GM18499 (cell line): Measurements from ENCODE around the gene RFTN1.
"Not testable (repeated sequence)": the region's sequence is repeated elsewhere in the genome, so short reads cannot be mapped to it uniquely, and the experiment has no call there.

ENCODE experiments used
- ATAC-seq: cut with Tn5 transposase; IDR thresholded peaks from one replicate; pipeline ENCODE4 v1.9.1; 2021; ENCODE audit warnings: moderate number of reproducible peaks; ENCODE audit not compliant: insufficient read depth, unreplicated experiment

Gene RFTN1

DNA sequence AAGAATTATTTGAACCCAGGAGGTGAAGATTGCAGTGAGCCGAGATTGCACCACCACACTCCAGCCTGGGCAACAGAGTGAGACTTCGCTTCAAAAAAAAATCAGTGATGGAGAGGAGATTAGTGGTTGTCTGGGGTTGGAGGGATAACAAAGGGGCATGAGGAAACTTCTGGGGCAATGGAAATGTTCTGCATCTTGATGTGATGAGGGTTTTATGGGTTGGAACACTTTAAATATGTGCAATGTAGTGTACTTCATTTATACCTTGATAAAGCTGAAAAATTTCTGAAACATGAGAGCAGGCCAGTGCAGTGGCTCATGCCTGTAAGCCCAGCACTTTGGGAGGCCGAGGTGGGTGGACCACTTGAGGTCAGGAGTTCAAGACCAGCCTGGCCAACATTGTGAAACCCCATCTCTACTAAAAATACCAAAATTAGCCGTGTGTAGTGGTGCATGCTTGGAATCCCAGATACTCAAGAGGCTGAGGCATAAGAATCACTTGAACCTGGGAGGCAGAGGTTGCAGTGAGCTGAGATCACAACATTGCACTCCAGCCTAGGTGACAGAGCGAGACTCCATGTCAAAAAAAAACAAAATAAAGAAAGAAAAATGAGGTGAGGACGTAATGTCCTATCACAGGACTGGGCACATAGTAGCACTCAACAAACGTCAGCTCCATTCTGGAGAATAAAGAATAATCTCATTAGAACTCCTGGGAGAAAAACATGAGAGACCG, 24.0 kb downstream of the RFTN1 start:
- ATAC-seq = not testable (repeated sequence)

- ATAC-seq = no peak
These were observed 24.9 kb downstream of the RFTN1 start for GRCh38 chr3:16488637-16489036.

- no peak for ATAC-seq
These were observed 25.9 kb downstream of the RFTN1 start for GRCh38 chr3:16487511-16488175.

DNA sequence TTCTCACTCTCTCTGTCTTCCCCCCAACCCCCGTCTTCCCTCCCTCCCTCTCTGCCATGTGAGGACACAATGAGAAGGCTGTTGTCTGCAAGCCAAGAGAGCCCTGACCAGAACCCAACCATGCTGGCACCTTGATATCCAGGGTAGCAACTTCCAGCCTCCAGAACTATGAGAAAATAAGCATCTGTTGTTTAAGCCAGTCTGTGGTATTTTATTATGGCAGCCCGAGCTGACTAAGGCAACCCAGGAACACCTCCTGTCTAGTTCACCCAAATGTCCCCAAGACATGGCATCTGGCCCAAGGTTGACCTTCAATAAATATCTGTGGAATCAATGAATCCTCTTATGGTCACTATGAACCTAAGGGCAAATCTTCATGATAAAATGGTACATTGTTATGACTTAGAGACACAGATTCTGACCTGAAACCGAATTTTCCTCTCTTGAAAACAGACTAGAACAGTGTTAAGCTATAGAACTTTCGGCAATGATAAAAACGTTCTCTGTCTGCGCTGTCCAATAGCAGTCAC, 26.5 kb downstream of the RFTN1 start:
- no peak for ATAC-seq

GRCh38 chr3:16486201-16486600, 27.3 kb downstream of the RFTN1 start:
- no peak for ATAC-seq

DNA sequence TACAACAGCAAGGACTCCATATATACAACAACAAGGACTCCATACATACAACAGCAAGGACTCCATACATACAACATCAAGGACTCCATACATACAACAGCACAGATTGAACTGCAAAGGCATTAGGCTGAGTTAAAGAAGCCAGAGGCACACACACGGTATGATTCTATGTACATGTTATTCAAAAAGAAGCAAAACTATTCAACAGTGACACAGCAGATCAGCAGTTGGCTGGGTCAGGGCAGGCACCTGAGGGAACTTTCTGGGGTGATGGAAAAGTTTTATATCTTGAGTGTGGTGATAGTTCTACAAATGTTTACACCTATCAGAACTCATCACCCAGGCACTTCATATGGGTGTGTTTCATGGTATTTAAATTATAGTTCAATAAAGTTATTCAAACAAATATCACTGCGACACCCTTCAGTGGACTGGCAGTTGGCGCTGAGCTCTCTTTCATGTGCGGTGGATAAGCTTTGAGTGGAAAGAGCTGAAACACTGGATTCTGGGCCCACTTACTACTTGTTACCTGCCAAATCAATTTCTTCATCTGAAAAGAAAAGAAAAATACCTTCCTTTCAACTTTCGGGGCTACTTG, 28.0 kb downstream of the RFTN1 start:
- ATAC-seq = no peak

- ATAC-seq = no peak
These were observed 28.5 kb downstream of the RFTN1 start for GRCh38 chr3:16484984-16485383.

DNA sequence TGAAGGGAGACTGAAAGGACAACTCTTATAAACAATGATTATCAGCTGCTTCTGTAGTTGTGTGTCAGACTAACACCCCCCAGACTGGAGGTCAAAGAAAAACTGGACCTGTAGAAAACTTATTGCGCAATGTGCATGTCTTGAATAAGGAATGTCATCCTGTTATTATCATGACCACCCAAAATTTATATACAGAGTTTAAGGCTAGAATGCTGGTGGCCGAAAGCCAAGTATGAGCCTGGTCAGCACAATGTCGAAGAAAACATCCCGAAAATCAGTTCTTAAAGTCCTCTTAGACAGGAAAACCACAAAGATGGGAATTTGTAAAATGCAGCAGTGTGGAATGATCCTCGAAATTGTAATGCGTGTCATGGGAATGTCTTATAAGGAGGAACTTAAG, 29.3 kb downstream of the RFTN1 start:
- ATAC-seq = no peak

DNA sequence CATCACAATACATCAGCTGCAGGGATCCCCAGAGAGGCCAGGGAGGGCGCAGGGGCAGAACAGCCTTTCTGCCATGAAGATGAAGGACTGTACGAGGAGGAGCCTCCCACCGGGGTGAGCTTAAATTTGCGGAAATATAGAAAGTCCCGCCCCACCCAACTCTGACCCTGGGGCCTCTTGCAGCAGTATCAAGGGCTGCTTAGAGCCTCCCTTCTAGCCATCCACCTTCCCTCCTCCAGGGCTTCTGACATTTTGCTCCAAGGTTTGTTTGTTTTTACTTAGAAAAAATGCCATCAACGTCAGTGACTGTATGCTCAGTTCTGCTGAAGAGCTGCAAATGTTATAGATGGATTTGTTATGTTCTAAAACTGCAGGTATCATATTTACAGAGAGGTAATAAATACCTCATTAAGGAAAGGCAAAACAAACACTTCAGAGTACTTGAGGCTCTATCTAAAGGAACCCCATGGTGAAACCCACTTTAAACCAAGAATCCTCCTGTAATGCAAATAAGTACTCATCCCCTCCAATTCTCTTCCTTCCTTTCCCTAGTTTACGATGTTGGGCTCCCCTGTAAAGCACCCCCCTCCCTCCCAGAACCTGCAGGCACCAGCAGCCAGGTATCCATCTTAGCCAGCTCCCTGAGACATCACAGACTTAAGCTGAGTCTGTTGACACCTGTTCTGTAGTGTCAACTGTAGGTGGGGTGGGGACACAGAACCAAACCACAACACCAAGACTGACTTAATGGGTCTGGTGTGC, 30.5 kb downstream of the RFTN1 start:
- peak; percentile 39 for ATAC-seq

- no peak for ATAC-seq
These were observed 31.2 kb downstream of the RFTN1 start for GRCh38 chr3:16482194-16482769.

DNA sequence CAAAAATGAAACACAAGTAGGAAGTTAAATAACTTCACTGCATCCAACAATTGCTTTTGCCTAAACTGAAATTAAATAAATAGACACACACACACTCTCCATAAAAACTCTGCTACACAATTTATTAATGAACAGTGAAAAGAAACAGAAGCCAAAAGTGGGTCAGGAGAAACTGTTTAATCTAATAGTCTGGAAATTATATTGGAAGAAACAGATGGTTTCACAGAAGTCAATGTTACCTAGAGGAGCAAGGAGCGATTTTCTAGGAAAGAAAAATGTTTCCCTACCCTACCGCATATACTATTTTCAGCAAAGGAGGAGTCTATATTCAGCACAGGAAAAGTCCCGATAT, 32.0 kb downstream of the RFTN1 start:
- no peak for ATAC-seq

DNA sequence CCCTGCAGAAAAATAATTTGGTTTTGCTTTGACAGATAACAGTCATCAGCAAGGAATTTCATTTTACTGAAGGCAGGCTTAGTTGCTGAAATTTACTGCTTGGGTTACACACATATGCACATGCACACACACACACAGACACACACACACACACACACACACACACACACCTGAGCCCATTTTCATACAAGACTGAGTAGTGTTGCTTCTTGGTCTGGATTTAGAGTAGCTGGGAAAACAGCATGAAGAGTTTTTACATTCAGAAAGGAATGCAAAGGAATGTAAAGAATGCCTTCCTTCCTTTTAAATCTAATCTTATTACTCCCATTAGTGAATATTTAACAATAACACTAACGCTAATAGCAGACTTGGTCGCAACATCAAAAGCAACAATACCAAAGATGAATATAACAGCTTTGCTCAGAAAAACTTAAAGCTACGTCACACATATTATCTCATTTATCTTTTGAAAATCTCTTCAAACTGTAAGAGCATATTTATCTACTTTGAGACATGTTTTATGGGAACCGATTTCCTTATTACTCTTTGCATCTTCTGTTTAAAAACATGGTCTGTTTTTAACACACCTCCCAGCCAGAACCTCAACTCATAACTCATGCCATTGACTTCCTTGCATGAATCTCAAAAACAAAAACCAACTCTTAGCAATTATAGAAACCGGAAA, 32.5 kb downstream of the RFTN1 start:
- ATAC-seq = no peak

GRCh38 chr3:16478516-16478915, 35.0 kb downstream of the RFTN1 start:
- ATAC-seq = no peak

DNA sequence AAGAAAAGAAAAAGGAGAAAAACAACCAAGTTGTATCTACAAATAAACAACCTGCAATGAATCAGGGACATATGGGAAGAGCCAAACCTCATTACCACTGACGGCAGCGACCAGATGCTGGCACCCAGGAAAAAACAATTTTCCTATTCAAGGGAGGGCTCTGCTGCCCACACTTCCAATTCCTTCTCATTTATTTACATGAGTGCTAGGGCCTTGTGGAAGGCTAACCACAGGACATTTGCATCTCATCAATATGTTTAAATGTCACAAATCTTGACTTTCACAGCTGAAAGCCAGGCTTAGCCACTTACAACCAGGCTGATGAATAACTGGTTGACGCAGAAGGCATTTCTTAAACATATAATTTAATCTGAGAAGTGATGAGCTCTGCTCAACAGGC, 36.0 kb downstream of the RFTN1 start:
- no peak for ATAC-seq

- no peak for ATAC-seq
These were observed 36.4 kb downstream of the RFTN1 start for GRCh38 chr3:16477056-16477455.

- ATAC-seq = peak; percentile 61
These were observed 36.9 kb downstream of the RFTN1 start for GRCh38 chr3:16476636-16477035.

DNA sequence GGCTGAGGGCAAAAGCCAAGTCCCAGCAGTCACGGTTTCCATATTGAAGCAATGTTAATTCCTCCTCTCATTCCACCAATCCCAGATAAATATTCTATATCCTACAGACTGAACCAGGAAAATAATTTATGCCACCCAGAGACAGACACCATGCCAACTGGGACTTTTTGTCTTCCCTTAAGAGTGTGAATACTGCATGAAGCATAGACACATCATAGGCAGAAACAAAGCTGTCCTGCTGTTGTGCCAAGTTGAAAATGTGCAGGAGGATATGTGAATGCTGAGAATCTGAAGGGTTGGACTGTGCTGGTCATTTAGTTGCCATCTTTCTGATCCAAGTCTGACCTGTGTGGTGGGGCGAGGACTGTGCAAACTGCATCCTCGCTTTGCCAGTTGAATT, 37.7 kb downstream of the RFTN1 start:
- no peak for ATAC-seq

DNA sequence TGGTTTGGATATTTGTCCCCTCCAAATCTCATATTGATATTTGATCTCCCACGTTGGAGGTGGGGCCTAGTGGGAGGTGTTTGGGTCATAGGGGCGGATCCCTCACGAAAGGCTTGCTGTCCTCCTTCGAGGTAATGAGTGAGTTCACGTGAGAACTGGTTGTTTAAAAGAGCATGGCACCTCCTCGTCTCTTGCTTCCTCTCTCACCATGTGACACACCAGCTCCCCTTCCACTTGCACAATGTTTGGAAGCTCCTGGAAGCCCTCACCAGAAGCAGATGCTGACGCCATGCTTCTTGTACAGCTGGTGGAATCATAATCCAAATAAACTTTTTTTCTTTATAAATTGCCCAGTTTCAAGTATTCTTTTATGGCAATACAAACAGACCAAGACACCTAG, 38.6 kb downstream of the RFTN1 start:
- no peak for ATAC-seq

DNA sequence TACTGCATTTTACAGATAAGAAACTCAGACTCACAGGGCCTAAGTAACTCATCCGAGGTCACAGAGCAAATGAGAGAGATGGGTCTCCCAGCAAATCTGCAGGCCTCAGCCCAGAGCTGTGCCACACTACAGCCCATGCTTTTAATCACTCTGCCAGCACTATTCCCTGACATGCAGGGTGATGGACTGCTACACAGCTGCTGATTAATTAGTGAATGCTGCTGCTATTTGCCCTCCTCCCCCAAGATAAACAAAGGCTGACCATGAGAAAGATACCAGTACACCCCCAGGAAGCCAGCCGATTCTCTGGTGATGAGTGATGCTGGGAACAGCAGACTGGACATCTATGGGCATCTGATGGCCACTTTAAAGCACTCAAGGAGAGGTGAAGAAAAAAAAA, 39.3 kb downstream of the RFTN1 start:
- ATAC-seq = no peak

DNA sequence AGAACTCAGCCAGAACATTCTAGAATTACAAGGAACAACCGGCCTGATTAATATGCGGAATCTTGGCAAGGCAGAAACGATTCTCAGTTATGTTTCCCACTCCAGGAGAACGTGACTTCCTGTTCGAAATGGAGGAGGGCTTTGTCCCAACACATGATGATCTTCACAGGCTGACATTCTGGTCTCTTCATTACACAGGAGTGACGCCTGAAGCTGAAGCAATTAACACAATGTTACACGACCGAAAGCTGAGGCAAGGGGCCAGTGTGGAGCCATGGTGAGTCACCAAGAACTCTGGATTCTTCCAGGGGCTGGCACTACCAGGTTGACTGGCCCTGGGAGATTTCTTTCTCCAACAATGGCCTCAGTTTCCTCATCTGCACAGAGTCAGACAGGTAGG, 40.9 kb downstream of the RFTN1 start:
- ATAC-seq = no peak
